GM20431 (cell line): ENCODE measurements around the gene XRCC4.

Source experiments
- in situ Hi-C: fragments of 300-500 bp; cut with MseI, MboI; formaldehyde crosslinking; loops from one replicate; pipeline ENCODE4 v1.15.0; 2020; ENCODE audit warnings: low sequenced_read_pairs; ENCODE audit not compliant: unreplicated experiment

XRCC4 gene

DNA sequence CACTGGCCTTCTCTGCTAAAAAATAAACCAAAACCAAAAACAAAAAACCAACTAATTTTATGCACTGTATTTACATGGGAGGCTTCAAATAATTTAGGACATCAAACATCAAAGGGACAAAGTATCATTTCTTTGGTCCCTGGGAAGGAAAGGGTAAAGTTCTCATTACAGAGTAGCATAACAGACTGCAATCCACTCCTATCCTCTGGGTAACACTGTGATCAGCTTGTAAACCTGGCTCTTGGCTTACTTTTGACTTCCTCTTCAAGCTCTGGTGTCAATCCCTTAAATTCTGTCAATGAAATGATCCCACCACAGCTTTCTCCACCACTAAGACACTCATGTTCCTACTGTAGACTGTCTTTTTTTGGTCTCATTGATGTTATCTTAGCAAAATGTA is 324.4 kb downstream of the XRCC4 start:
- in situ Hi-C loops = no loop called here
